Ishikawa (cell line): ENCODE measurements around the gene WDR70.

Experiments
- CREB1 ChIP-seq: IDR thresholded peaks from 2 replicates; pipeline ENCODE4 v1.6.1; 2012; ENCODE audit warnings: low read depth
- EP300 ChIP-seq: IDR thresholded peaks from 2 replicates; pipeline ENCODE4 v1.6.1; 2012; ENCODE audit warnings: borderline replicate concordance
- NFIC ChIP-seq: IDR thresholded peaks from 2 replicates; pipeline ENCODE4 v1.6.1; 2012
- TAF1 ChIP-seq: IDR thresholded peaks from 2 replicates; pipeline ENCODE4 v1.6.1; 2012; ENCODE audit warnings: low read depth, mild to moderate bottlenecking
- TCF12 ChIP-seq: IDR thresholded peaks from 2 replicates; pipeline ENCODE4 v1.6.1; 2012; ENCODE audit warnings: low read depth
- YY1 ChIP-seq: IDR thresholded peaks from 2 replicates; pipeline ENCODE4 v1.6.1; 2012; ENCODE audit warnings: low read depth

GRCh38 chr5:37737326-37738056 is 358.4 kb downstream of the WDR70 start:
- TF ChIP-seq YY1 (no peak), EP300 (no peak), CREB1 (no peak), NFIC (no peak), TAF1 (no peak), TCF12 (no peak)
